Esophagus squamous epithelium (tissue), 4 donors: ENCODE data around the gene ARHGAP25.

ENCODE experiments used
- CTCF ChIP-seq, 6 experiments: fragments of 450-650 bp in 4 of 6; fragments of 200-600 bp in 2 of 6; sonication (generic) in 2 of 6; IDR thresholded peaks; one replicate each; pipeline ENCODE4 v1.5.1; 2016 to 2019; ENCODE audit warnings: antibody characterized with exemption in 6 of 6, mild to moderate bottlenecking in 4 of 6, moderate library complexity in 4 of 6
- POLR2A ChIP-seq, 4 donors: fragments of 450-650 bp; IDR thresholded peaks; one replicate each; pipeline ENCODE4 v1.6.1; 2017; ENCODE audit warnings: antibody characterized with exemption in 4 of 4, mild to moderate bottlenecking in 4 of 4, moderate library complexity in 3 of 4

GRCh38 chr2:68749345-68749744 lies 14.7 kb downstream of the ARHGAP25 start:
- TF ChIP-seq CTCF (IDR thresholded peaks at IDR 0.05) (no peak), POLR2A (IDR thresholded peaks at IDR 0.05) (no peak)
